C4-2B (cell line): ENCODE measurements around the gene ACSM4.
"Not testable (repeated sequence)": the region's sequence is repeated elsewhere in the genome, so short reads cannot be mapped to it uniquely, and the experiment has no call there.

Experiments used
- H3K27ac ChIP-seq: fragments of 450-650 bp; 2 replicates; pipeline ENCODE4 v1.5.1; 2017
- ZFX ChIP-seq: fragments of 450-650 bp; IDR thresholded peaks from 2 replicates; pipeline ENCODE4 v1.6.1; 2017
- TF ChIP-seq, protein P1 (sequence below): fragments of 450-650 bp; conservative IDR thresholded peaks from 2 replicates; pipeline ENCODE4 v1.5.1; 2017; ENCODE audit warnings: mild to moderate bottlenecking

ACSM4 gene, protein sequence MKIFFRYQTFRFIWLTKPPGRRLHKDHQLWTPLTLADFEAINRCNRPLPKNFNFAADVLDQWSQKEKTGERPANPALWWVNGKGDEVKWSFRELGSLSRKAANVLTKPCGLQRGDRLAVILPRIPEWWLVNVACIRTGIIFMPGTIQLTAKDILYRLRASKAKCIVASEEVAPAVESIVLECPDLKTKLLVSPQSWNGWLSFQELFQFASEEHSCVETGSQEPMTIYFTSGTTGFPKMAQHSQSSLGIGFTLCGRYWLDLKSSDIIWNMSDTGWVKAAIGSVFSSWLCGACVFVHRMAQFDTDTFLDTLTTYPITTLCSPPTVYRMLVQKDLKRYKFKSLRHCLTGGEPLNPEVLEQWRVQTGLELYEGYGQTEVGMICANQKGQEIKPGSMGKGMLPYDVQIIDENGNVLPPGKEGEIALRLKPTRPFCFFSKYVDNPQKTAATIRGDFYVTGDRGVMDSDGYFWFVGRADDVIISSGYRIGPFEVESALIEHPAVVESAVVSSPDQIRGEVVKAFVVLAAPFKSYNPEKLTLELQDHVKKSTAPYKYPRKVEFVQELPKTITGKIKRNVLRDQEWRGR

DNA sequence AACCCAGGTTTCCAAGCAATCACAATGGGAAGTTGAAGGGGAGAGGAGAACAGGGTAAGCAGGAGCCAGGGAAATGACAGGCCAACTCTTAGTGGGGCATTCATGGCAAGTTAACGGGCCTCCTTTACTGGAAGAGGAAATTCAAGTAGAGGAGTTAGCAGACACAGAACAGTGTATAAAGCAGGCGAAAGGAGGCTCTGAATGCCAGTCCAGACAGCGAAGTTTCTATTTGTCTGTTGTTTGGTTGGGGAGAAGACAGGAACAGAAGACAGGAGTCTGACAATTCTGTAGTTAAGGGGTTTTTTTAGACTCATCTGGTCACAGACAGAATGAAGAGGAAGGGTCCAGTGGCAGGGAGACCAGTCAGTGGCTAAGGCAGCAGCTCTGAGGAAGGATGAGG lies at the start of gene ACSM4:
Gene ACSM4, plus strand, starts transcription at position 301 of the 400 bp plus-strand sequence. CDS start 260 bp downstream, outside the sequence.
- no peak for TF ChIP-seq ZFX
- TF ChIP-seq, protein P1, sequence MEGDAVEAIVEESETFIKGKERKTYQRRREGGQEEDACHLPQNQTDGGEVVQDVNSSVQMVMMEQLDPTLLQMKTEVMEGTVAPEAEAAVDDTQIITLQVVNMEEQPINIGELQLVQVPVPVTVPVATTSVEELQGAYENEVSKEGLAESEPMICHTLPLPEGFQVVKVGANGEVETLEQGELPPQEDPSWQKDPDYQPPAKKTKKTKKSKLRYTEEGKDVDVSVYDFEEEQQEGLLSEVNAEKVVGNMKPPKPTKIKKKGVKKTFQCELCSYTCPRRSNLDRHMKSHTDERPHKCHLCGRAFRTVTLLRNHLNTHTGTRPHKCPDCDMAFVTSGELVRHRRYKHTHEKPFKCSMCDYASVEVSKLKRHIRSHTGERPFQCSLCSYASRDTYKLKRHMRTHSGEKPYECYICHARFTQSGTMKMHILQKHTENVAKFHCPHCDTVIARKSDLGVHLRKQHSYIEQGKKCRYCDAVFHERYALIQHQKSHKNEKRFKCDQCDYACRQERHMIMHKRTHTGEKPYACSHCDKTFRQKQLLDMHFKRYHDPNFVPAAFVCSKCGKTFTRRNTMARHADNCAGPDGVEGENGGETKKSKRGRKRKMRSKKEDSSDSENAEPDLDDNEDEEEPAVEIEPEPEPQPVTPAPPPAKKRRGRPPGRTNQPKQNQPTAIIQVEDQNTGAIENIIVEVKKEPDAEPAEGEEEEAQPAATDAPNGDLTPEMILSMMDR, result no peak
- H3K27ac ChIP-seq, result no peak within 1 kb of the TSS

- H3K27ac ChIP-seq, result no peak overlapping the region
- TF ChIP-seq, protein P1, result no peak
- TF ChIP-seq ZFX, result no peak
These were observed 44.8 kb upstream of the ACSM4 start for GRCh38 chr12:7259060-7259459.

DNA sequence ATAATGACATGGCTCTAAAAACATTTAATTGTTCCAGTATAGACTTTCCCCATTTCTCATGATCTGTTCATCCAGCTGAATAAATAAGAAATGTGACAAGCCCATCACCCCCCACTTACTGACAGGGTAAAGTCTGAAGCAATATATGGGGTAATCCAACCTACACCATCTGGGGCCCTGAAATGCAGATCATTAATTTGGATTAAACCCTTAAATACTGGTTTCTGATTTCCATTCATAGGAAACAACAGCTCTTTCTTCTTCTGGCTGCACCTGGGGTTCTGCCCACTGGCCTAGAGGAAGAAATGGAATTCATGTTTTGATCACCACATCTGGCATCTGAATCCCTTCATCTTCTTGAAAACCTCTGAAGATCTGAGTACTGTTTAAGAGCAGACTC lies 39.3 kb upstream of the ACSM4 start:
- peak overlapping the region; percentile 47; the same call in 1 of the 2 replicates for H3K27ac ChIP-seq
- no peak for TF ChIP-seq ZFX
- TF ChIP-seq, protein P1, result no peak

- H3K27ac ChIP-seq, result peak overlapping the region; percentile 47; the same call in 1 of the 2 replicates
- TF ChIP-seq ZFX, result no peak
- TF ChIP-seq, protein P1, result no peak
These were observed 38.6 kb upstream of the ACSM4 start for GRCh38 chr12:7265251-7265650.

DNA sequence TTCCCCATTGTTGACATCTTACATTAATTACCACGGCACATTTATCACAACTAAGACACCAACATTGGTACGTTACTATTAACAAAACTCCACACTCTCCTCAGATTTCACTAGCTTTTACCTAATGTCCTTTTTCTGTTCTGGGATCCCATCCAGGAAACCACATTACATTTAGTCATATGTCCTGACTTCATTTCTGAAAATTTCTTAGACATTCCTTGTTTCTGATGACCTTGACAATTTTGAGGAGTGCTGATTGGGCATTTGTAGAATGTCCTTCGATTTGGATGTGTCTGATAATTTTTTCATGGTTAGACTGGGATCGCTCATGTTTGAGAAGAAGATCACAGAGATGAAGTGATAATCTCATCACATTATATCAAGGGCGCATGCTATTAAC lies 34.6 kb upstream of the ACSM4 start:
- TF ChIP-seq, protein P1, result no peak
- no peak for TF ChIP-seq ZFX
- no peak overlapping the region for H3K27ac ChIP-seq

DNA sequence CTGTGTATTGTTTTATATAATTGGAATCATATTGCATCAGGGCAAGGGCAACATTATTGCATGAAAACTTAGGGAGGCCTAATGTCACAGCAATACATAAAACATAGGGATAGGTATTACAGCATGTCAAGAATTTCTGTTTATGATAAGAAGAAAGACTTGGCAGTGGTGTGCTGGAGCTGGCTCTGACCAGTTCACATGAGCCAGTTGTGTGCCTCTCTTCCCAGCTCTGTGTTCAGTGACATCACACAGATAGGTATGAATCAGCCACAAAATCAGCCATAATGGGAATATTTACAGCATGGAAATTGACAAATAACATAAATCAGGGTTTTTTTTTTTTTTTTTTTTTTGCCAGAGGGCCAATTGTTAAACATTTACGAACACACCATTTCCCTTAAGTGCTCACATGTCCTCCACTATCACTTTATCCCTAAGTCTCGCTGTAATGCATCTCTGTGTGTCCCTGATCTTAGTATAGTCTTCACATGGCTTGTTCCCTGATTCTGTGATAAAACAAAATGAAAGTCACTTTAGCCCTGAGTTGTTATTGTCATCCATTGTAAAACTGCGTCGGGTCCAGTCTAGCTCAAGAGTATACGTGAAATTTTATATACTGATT lies 31.9 kb upstream of the ACSM4 start:
- no peak overlapping the region for H3K27ac ChIP-seq
- no peak for TF ChIP-seq ZFX
- TF ChIP-seq, protein P1, result no peak

DNA sequence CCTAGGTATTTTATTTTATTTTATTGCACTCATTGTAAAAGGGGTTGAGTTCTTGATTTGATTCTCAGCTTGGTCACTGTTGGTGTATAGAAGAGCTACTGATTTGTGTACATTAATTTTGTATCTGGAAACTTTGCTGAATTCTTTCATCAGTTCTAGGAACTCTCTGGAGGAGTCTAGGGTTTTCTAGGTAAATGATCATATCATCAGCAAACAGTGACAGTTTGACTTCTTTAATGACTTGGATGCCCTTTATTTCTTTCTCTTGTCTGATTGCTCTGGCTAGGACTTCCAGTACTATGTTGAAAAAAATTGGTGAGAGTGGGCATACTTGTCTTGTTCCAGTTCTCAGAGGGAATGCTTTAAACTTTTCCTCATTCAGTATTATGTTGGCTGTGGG lies 28.4 kb upstream of the ACSM4 start:
- H3K27ac ChIP-seq, result not testable (repeated sequence)
